Measurements from ENCODE around the gene KRTAP22-1.

GRCh38 chr21:30567617-30568016, 33.3 kb upstream of the KRTAP22-1 start:
- no peak for TF ChIP-seq GTF2F1 (IDR thresholded peaks at IDR 0.05; ENCODE audit: borderline replicate concordance, low read depth, low read length)
- TF ChIP-seq TAF1 (IDR thresholded peaks at IDR 0.05; ENCODE audit: low read depth, low read length), result no peak
- no peak for TF ChIP-seq TEAD4 (IDR thresholded peaks at IDR 0.05; ENCODE audit: low read depth, low read length)
- no peak for TF ChIP-seq CTCF (IDR thresholded peaks at IDR 0.05; ENCODE audit: control extremely low read depth in 1 of 3, insufficient read depth in 1 of 3, low read depth in 1 of 3, low read length in 3 of 3)

Data from H1 (cell line).